ENCODE data around the gene GMDS. TPM values are rescaled to one million over a fixed set of nuclear protein-coding genes. Genes with fewer than 3 reads are reported as not detected.

Gene GMDS
- total RNA-seq, 1 donor from 2014 or later, result 7.7 TPM

DNA sequence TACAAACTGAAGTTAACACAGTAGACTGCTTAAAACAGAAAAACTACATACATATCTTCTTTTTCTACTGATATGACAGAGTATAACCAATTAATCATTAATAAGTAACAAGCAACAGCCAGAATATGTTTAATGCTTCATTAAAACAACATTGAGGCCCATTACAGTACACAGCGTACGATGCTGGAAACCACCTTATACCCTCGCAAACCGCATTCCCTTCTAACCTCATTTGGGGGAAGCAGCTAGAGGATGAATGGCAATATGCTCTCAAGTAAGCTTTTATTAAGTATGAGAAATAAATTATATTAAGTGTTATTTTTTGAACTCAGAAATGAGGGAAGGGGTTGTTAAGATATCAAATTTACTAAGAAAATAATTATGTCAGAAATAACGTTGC is 142.4 kb downstream of the GMDS start:
- peak; percentile 14 to 29 for DNase-seq (ENCODE audit: low read depth in 2 of 2)

DNA sequence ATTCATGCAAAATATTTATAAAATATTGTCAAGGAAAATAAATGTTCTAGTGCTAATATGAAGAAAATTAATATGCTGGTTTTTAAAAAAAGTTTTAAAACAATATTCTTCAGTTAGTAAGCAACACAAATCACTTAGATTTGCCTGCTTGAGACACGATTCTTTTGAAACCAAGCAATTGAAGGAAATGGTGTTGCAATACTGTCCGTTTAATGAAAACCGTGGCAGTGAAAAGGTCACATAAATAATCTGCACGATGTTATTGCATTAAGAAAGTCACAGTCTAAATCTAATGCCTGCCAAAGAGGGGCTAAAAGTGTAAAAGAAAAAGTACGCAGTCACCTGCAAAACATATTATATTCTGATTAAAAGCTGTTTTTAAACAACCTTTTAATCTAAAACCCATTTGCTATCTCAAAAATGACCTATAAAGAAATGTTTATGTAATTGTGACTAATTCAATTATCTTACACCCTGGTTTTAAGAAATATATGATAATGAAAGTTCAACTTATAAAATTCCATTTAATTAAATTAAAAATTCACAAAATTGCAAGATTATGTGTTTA is 143.0 kb downstream of the GMDS start:
- peak; percentile 28 to 60 for DNase-seq (ENCODE audit: low read depth in 2 of 2)

DNA sequence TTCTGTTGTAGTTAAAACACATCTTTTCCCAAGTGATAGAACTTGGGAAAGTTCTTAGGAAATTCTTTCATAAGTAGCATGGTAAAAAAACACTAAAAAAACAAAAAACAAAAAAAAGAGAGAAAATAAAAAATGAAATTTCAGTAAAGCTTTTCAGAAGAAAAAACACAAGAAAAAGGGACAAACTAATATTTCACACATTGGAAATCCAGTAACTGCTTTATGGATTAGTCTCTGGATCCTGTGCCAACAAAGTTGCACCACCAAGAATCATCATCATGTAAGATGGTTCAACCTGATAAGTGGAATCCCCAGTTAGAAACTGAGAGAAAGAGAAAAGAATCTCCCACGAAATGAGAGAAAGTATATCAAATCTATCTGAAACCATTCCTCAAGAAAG is 144.2 kb downstream of the GMDS start:
- DNase-seq (ENCODE audit: low read depth in 2 of 2), result no peak

DNA sequence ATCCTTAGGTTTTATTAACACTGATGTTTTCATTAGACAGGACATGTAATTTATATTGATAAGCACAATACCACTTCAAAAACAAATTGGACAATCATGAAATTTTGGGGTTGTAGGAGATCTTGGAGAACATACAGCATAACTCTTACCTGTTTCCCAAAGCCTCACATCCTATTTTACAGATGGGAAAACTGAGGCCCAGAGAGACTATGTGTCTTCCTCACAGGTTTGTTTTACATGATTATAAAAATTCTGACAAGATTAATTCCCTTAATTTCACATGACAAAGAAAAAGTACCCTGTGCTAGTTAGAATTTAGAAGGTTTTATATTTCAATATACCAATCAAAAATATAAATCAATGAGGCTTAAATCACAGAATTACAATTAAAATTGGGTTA is 145.5 kb downstream of the GMDS start:
- DNase-seq (ENCODE audit: low read depth in 2 of 2), result no peak

DNA sequence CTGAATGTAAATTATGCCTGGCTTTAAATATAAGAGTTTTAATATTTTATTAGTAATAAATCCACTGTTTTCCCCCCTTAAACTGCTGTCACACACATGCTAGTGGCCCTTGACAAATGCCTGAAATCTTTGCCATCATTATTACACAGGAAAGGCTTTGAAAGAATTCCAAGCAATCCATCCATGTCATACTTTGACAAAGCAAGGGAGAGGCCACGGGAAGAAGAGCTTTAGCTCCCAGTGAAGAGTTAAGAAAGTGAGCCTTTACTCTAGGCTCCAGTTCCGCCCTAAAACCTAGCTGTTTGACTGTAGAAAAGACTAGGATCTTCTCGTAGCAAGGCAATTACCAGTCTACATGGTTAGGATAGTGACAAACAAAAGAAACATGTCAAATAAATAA is 147.9 kb downstream of the GMDS start:
- no peak for DNase-seq (ENCODE audit: low read depth in 2 of 2)

DNA sequence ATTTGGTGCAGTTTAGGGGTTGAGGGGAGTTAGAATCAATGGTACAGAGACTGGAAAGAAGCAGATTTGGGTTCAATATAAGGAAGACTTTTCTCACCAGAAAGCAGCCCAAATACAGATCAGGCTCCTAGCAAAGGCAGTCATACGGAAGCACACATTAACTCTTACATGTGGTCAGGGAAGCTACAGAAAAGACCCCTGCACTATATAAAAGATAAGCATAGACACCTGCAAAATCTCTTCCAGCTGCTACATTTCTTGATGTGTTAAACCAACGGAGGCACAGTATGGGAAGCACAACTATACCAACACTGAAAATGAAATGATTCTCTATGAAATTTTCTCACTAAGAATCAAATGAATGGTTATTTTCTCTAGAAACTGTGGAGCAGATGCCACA is 150.8 kb downstream of the GMDS start:
- DNase-seq (ENCODE audit: low read depth in 2 of 2), result no peak

DNA sequence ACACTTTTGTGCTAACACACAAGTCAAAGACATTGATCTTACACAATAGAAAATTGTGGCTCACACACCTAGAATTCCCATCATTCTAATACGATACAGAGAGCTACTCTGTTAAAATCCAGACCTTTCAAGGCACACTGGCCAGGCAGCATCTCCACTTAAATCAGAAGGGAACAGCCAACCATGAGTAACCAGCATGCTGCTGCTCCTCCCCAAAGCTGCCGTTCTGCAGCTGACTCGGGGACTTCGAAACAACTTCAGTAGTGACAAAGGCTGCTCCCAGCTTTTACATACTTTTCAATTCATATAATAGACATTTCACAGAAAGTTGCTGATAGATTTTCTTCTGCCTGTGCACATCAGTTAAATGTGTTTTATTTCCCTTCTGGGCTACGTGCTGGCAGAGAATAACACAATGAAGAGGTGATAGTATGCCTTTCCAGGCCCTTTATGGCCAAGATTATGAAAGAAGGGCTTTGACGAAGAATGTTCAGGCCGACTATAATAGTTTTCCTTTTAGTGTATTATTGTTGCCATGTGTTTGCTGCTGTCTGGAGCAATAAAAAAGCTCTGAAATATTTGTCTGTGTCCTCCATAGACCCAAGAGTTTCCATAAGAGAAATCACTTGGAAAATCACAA is 159.0 kb downstream of the GMDS start:
- no peak for DNase-seq (ENCODE audit: low read depth in 2 of 2)

DNA sequence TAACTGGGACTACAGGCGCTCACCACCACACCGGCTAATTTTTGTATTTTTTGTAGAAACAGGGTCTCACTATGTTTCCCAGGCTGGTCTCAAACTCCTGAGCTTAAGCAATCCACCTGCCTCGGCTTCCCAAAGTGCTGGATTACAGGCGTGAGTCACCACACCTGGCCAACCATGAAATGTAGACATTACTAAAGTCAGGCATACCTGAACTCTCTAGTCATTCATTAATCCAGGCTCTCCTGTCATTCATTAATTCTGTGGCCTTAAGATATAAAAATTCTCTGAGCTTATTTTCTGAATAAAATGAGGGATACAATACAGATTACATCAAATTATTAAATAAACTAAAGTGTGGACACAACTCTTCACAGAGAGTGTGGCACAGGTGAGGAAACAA is 159.7 kb downstream of the GMDS start:
- DNase-seq (ENCODE audit: low read depth in 2 of 2), result no peak

DNA sequence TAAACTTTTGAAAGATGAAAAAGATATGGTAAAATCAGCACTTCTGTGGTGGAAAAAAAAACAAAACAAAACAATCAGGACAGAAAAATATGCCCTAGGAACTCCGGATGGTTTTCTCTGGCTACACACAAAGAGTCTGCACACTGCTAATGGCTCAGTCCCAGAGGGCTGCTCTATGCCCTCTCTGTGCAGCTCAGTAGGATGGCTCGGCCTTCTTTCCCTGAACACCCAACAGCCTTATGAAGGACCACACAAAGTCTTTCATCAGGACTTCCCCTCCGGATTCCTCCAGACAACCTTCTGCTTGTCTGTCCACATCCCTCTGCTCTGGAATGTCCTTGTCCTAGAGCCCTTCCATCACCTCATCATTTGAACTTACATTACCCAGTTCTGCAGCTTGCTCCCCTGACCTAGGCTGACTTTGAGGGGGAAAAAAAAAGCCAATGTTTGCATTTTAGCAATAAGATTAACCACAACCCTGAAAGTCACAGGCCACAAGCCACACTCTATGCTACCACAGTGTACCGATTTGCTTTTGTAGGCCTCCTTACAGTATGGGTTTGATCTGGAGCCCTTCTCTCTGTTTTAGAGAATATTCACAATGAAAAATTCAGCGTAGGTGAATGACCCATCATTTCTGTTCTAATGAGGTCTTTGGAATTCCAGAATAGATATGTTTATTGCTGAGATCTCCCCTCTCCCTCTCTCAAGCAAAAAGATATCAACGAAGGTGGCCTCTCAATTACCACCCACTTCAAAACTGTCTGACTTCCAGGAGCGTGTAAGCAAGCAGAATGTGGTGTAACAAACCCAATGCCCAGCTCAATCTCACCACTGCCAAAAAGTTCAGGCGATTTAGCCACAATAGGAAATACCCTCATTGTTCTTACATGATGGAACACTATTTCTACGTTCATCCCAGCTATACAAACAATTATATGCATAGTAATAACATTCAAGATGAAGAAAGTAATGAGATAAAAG is 164.0 kb downstream of the GMDS start:
- peak in 1 of 2 donors; percentile 44 for DNase-seq (ENCODE audit: low read depth in 2 of 2)

DNA sequence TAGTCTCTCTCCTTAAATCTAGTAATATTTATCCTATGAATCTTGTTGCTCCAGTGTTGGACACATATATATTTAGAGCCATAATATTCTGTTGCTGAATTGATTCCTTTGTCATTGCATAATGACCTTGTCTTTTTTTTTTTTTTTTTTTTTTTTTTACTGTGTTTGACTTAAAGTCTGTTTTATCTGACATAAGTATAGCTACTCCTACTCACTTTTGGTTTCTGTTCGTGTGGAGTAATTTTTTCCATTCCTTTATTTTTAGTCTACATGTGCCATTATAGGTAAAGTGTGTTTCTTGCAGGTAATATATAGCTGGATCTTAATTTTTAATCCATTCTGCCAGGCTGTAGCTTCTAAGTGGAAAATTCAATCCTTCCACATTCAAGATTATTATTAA is 166.5 kb downstream of the GMDS start:
- DNase-seq (ENCODE audit: low read depth in 2 of 2), result no peak

DNA sequence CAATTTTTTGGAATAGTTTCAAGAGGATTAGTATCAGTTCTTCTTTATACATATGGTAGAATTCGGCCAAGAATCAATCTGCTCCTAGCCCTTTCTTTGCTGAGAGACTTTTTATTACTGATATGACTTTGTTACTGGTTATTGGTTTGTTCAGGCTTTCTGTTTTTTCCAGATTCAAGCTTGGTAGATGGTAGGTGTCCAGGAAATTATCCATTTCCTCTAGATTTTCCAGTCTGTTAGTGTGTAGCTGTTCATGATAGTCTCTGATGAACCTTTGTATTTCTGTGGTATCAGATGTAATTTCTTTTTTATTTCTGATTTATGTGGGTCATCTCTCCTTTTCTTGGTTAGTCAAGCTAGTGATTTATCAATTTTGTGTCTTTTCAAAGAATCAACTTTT is 167.6 kb downstream of the GMDS start:
- peak; percentile 24 to 73 for DNase-seq (ENCODE audit: low read depth in 2 of 2)

DNA sequence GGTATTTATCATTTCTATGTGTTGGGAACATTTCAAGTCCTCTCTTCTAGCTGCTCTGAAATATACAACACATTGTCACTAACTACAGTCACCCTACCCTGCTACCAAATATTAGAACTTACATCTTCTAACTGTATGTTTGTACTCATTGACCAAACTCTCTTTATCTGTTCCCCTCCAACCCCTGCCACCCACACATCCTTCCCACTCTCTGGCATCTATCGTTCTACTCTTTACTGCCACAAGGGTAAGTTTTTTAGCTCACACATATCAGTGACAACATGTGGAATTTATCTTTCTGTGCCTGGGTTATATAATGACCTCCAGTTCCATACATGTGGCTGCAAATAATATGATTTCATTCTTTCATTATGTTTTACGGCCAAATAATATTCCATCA is 171.9 kb downstream of the GMDS start:
- no peak for DNase-seq (ENCODE audit: low read depth in 2 of 2)

DNA sequence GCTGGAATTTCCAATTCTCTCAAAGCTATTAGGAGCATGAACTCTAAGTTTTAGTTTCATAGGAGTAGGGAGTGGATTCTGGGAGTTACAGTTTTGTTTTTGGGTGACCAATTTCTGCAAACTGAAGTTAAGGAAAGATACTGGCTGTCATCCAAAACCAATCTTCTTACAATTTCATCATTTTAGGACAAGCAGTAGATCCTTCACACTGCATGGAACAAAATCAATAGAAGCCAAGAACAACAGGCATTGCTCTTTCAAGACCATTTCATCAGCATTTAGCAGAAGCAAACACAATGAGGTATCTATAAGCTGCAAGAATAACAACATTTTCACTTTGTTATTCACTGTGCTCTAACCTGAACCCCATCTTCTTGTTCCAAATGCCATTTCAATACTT is 173.0 kb downstream of the GMDS start:
- DNase-seq (ENCODE audit: low read depth in 2 of 2), result no peak

DNA sequence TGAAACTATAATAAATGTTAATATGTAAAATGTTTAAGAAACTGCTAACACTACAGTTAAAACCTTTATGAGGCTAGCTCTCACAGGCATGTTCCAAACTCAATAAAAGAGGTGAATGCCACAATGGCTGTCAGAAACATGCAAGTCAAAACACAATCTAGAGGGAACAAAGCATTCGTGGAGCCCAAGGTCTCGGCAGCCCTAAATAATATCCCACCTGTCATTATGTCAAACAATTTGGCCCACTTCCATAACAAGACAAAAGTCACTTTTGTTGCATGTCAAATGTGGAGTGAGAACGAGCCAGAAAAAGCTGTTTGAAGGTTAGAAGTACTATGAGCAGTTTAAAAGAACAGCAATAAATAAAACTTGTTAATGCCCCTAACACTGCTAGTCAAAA is 181.9 kb downstream of the GMDS start:
- DNase-seq (ENCODE audit: low read depth in 2 of 2), result peak in 1 of 2 donors; percentile 47

DNA sequence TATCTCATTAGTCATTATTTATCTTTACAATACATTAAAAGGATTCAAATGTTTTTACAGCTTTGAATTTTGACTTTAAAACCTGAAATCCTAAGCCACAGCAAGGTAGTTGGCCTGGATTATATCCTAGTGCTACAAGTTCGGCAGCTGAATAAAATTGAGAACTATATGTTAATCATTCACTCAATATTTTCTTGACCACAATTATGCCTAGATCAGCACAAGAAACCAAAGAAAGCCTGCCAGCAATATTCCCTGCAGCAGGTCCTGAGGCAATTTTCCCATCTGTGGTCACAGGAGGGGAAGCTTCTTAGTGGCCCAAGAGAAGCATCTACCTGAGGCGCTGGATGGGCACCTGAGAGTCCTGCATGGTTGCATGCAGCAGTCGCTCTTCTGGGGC is 183.5 kb downstream of the GMDS start:
- no peak for DNase-seq (ENCODE audit: low read depth in 2 of 2)

DNA sequence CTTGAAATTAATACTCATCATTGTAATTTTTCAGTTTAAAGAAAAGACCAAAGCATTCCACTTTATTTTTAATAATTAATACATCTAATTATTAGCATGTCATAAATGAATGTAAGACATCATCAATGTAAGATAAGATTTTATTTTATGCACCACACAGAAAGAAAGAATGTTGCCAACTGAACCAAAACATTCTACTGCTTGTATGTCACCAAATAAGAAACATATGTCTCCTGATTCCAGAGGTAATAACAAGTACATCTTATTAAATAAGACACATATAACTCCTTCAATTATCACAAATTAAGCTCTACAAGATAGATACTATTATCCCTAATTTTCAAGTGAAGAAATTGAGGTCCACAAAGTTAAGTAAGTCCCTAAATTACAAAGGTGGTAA is 189.5 kb downstream of the GMDS start:
- DNase-seq (ENCODE audit: low read depth in 2 of 2), result no peak

DNA sequence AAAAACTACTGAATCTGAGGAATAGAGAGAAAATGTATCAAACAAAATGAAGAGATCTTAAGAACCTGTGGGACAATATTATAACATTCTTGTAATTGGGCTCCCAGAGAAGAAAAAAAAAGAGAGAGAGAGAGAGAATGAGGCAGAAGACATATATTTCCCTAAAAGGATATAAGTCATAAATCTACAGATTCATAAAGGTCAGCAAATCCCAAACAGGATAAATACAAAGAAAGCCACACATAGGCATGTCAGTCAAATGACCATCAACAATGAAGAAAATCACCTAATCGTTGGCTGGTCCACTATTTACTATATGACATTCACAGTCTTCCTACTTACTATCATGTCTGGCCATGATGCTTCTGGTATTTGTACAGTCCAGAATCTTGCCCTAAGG is 190.3 kb downstream of the GMDS start:
- no peak for DNase-seq (ENCODE audit: low read depth in 2 of 2)

DNA sequence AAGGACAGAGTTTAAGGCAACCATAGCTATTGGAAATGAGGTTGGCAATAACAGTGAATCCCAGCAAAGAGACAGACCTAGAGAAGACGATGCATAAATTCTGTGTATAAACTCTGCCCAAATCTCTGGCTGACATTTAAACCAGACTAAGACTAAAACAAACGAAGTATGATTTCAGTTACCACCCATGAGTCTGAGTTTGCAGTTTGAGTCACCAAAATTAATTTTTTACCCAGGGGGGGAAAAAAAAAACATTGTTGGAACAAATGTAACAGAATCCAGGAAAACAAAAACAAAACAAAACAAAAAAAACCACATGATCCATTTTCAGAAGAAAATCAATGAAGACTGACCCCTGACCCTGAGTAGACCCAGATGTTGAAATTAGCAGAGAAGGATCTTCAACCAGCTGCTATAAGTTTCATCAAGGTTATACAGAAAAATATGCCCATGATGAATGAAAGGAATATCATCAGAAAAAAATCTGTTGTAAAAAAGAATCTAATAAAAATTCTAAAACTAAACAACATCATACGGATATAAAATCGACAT is 190.8 kb downstream of the GMDS start:
- DNase-seq (ENCODE audit: low read depth in 2 of 2), result no peak

DNA sequence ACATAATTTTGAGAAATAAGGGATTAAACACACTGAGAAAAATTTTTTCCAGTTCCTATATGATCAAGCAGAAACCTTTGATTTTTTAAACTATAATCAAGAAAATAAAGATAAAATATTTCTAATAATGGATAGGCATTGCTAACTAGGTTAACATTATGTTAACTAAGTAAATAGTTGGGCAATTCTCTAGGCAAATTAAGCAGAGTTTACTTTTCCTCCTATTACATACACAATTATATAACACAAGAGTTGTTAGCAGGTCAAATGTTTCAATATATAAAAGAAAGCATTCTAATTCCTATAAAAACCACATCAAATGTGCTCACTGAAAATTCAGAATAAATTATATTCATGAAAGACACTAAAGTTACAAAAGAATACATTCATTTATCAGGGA is 191.7 kb downstream of the GMDS start:
- no peak for DNase-seq (ENCODE audit: low read depth in 2 of 2)

DNA sequence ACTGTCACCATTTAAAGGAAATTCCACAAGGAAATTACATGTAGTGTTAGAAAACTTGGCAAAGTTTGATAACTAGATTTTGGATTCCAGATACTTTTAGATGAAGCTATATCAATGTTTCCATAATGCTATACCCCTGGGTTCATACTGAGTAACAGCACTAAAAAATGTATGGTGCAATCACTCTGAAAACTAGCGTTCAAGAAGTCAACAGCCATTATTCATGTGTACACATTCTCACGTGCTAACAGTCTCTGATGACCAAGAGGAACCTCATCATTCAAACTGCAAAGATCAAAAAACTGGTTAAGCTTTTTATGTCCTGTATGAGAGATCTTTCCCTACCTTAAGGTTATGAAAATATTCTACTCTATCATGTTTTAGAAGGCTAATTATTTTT is 197.6 kb downstream of the GMDS start:
- DNase-seq (ENCODE audit: low read depth in 2 of 2), result no peak

DNA sequence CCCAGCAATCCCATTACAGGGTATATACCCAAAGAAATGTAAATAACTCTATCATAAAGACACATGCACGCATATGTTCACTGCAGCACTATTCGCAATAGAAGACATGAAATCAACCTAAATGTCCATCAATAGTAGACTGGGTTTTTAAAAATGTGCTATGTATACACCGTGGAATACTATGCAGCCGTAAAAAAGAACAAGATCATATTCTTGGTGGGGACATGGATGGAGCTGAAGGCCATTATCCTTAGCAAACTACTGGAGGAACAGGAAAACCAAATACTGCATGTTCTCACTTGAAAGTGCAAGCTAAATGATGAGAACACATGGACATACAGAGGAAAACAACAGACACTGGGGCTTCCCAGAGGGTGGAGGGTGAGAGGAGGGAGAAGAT is 201.2 kb downstream of the GMDS start:
- no peak for DNase-seq (ENCODE audit: low read depth in 2 of 2)

DNA sequence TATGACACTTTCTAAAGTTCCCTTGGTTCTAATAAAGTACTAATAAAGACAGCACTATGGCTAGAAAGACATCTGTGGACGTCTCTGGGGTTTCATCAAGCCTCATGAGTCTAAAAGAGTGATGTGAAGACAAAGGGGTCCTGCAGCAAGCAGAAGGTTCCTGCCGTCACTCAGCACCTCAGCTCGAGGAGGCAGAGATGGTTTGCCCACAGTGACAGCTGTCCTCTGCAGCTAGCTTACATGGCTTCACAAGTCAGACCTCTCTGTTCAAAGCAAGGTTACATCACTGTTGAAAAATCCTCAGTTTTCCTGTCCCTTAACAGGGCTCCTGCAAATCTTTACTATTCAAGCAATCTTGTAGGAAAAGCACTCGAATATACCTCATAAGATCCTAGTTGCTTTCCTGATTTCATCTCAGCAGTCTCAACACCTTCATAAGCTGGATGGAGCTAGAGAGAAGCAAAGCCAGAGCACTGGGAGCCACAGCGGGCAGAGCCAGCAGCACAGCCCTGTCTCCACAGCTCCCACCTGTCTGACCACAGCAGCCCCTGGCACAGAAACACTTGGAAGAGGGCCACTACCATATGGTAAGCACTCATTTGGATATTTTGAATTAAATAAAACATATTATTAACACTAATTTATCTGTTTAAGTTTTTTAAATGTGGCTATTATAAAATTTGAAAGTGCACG is 202.3 kb downstream of the GMDS start:
- DNase-seq (ENCODE audit: low read depth in 2 of 2), result no peak

All from lung microvascular endothelial cell (primary cell).